ENCODE measurements around the gene RCCD1.

Gene RCCD1

GRCh38 chr15:90909976-90910375, 44.7 kb upstream of the RCCD1 start:
- no peak overlapping the region for H3K4me3 ChIP-seq (ENCODE audit: low read depth, low read length)
- in situ Hi-C loops (cut with HindIII; ENCODE audit: low sequenced_read_pairs), result no loop called here
- no peak for DNase-seq (ENCODE audit: low read depth, low spot score)
- TF ChIP-seq CTCF (IDR thresholded peaks at IDR 0.05; ENCODE audit: low read depth, low read length), result no peak

GRCh38 chr15:90910441-90911301, 44.0 kb upstream of the RCCD1 start:
- TF ChIP-seq CTCF (IDR thresholded peaks at IDR 0.05; ENCODE audit: low read depth, low read length), result no peak

GRCh38 chr15:90911302-90911623, 43.4 kb upstream of the RCCD1 start:
- in situ Hi-C loops (cut with HindIII; ENCODE audit: low sequenced_read_pairs), result no loop called here
- H3K4me3 ChIP-seq (ENCODE audit: low read depth, low read length), result no peak overlapping the region
- DNase-seq (ENCODE audit: low read depth, low spot score), result no peak
- no peak for TF ChIP-seq CTCF (IDR thresholded peaks at IDR 0.05; ENCODE audit: low read depth, low read length)

More at GRCh38 chr15:90910441-90911301, 44.0 kb upstream of the RCCD1 start:
- no peak for DNase-seq (ENCODE audit: low read depth, low spot score)
- in situ Hi-C loops (cut with HindIII; ENCODE audit: low sequenced_read_pairs), result no loop called here
- no peak overlapping the region for H3K4me3 ChIP-seq (ENCODE audit: low read depth, low read length)

- TF ChIP-seq CTCF (IDR thresholded peaks at IDR 0.05; ENCODE audit: low read depth, low read length), result no peak
- in situ Hi-C loops (cut with HindIII; ENCODE audit: low sequenced_read_pairs), result no loop called here
- no peak for DNase-seq (ENCODE audit: low read depth, low spot score)
- no peak overlapping the region for H3K4me3 ChIP-seq (ENCODE audit: low read depth, low read length)
These were observed 42.5 kb upstream of the RCCD1 start for GRCh38 chr15:90911906-90912769.

- in situ Hi-C loops (cut with HindIII; ENCODE audit: low sequenced_read_pairs), result no loop called here
- no peak overlapping the region for H3K4me3 ChIP-seq (ENCODE audit: low read depth, low read length)
- DNase-seq (ENCODE audit: low read depth, low spot score), result no peak
- no peak for TF ChIP-seq CTCF (IDR thresholded peaks at IDR 0.05; ENCODE audit: low read depth, low read length)
These were observed 42.0 kb upstream of the RCCD1 start for GRCh38 chr15:90912770-90913075.

GRCh38 chr15:90913398-90913944, 41.2 kb upstream of the RCCD1 start:
- in situ Hi-C loops (cut with HindIII; ENCODE audit: low sequenced_read_pairs), result no loop called here
- TF ChIP-seq CTCF (IDR thresholded peaks at IDR 0.05; ENCODE audit: low read depth, low read length), result no peak
- DNase-seq (ENCODE audit: low read depth, low spot score), result no peak
- H3K4me3 ChIP-seq (ENCODE audit: low read depth, low read length), result no peak overlapping the region
